Right lung (tissue), 10 donors: ENCODE measurements around the gene MYL6. TPM values are rescaled to one million over a fixed set of nuclear protein-coding genes. Genes with fewer than 3 reads are reported as not detected.

ENCODE experiments used
- DNase-seq, 2 donors: peaks; one replicate each; pipeline ENCODE4 v3.0.0-alpha.2; 2013
- long read RNA-seq, 8 donors: transcript quantifications; one replicate each; lab custom pipeline, GENCODE V29; 2026
- polyA plus RNA-seq, 5 donors: library from polyadenylated mRNA; unstranded; fragments of 120-200 nt; gene quantifications; one replicate each; pipeline versions ENCODE4 v1.2.1 to v1.2.3, GENCODE V29; 2013; ENCODE audit warnings: inconsistent platforms in 1 of 5, low replicate concordance in 1 of 5; ENCODE audit not compliant: insufficient read length in 5 of 5, insufficient read depth in 1 of 5

MYL6 gene
- polyA plus RNA-seq = 1,000 to 10,000 TPM; 1,819 to 2,542 (median 2,207) TPM
- long read RNA-seq, donor 1, transcript MYL6-207 (6 exons, 655 nt) = minor isoform, 384 of 1,983 reads
- long read RNA-seq, donor 1, transcript MYL6-212 (4 exons, 582 nt) = minor isoform, 83 of 1,983 reads
- long read RNA-seq, donor 1, transcript MYL6-218 (7 exons, 901 nt) = major isoform, 567 of 1,983 reads
- long read RNA-seq, donor 1, transcript MYL6-219 (5 exons, 1,438 nt) = minor isoform, 33 of 1,983 reads
- long read RNA-seq, donor 1, partial matches to known transcripts = 777 of 1,983 reads
- long read RNA-seq, donor 1, other reads (novel, unspliced or antisense) = 102 of 1,983 reads
- long read RNA-seq, donor 2, transcript MYL6-212 (4 exons, 582 nt) = minor isoform, 33 of 1,022 reads
- long read RNA-seq, donor 2, transcript MYL6-207 (6 exons, 655 nt) = minor isoform, 231 of 1,022 reads
- long read RNA-seq, donor 2, transcript MYL6-219 (5 exons, 1,438 nt) = minor isoform, 15 of 1,022 reads
- long read RNA-seq, donor 2, transcript MYL6-218 (7 exons, 901 nt) = major isoform, 348 of 1,022 reads
- long read RNA-seq, donor 2, partial matches to known transcripts = 294 of 1,022 reads
- long read RNA-seq, donor 2, other reads (novel, unspliced or antisense) = 88 of 1,022 reads
- long read RNA-seq, donor 3, transcript MYL6-219 (5 exons, 1,438 nt) = minor isoform, 19 of 1,536 reads
- long read RNA-seq, donor 3, transcript MYL6-207 (6 exons, 655 nt) = major isoform, 339 of 1,536 reads
- long read RNA-seq, donor 3, transcript MYL6-218 (7 exons, 901 nt) = minor isoform, 327 of 1,536 reads
- long read RNA-seq, donor 3, transcript MYL6-212 (4 exons, 582 nt) = minor isoform, 66 of 1,536 reads
- long read RNA-seq, donor 3, partial matches to known transcripts = 690 of 1,536 reads
- long read RNA-seq, donor 3, other reads (novel, unspliced or antisense) = 68 of 1,536 reads
- long read RNA-seq, donor 4, transcript MYL6-212 (4 exons, 582 nt) = minor isoform, 37 of 869 reads
- long read RNA-seq, donor 4, transcript MYL6-207 (6 exons, 655 nt) = minor isoform, 131 of 869 reads
- long read RNA-seq, donor 4, transcript MYL6-219 (5 exons, 1,438 nt) = minor isoform, 17 of 869 reads
- long read RNA-seq, donor 4, transcript MYL6-218 (7 exons, 901 nt) = major isoform, 267 of 869 reads
- long read RNA-seq, donor 4, partial matches to known transcripts = 338 of 869 reads
- long read RNA-seq, donor 4, other reads (novel, unspliced or antisense) = 66 of 869 reads
- long read RNA-seq, donor 5, transcript MYL6-219 (5 exons, 1,438 nt) = minor isoform, 40 of 2,285 reads
- long read RNA-seq, donor 5, transcript MYL6-218 (7 exons, 901 nt) = major isoform, 764 of 2,285 reads
- long read RNA-seq, donor 5, transcript MYL6-207 (6 exons, 655 nt) = minor isoform, 556 of 2,285 reads
- long read RNA-seq, donor 5, transcript MYL6-212 (4 exons, 582 nt) = minor isoform, 101 of 2,285 reads
- long read RNA-seq, donor 5, partial matches to known transcripts = 633 of 2,285 reads
- long read RNA-seq, donor 5, other reads (novel, unspliced or antisense) = 145 of 2,285 reads
- long read RNA-seq, donor 6, transcript MYL6-212 (4 exons, 582 nt) = minor isoform, 57 of 1,874 reads
- long read RNA-seq, donor 6, transcript MYL6-219 (5 exons, 1,438 nt) = minor isoform, 26 of 1,874 reads
- long read RNA-seq, donor 6, transcript MYL6-218 (7 exons, 901 nt) = major isoform, 666 of 1,874 reads
- long read RNA-seq, donor 6, transcript MYL6-207 (6 exons, 655 nt) = minor isoform, 389 of 1,874 reads
- long read RNA-seq, donor 6, partial matches to known transcripts = 540 of 1,874 reads
- long read RNA-seq, donor 6, other reads (novel, unspliced or antisense) = 173 of 1,874 reads
- long read RNA-seq, donor 7, transcript MYL6-212 (4 exons, 582 nt) = minor isoform, 38 of 1,088 reads
- long read RNA-seq, donor 7, transcript MYL6-218 (7 exons, 901 nt) = major isoform, 360 of 1,088 reads
- long read RNA-seq, donor 7, transcript MYL6-207 (6 exons, 655 nt) = minor isoform, 264 of 1,088 reads
- long read RNA-seq, donor 7, transcript MYL6-219 (5 exons, 1,438 nt) = minor isoform, 27 of 1,088 reads
- long read RNA-seq, donor 7, partial matches to known transcripts = 305 of 1,088 reads
- long read RNA-seq, donor 7, other reads (novel, unspliced or antisense) = 74 of 1,088 reads
- long read RNA-seq, donor 8, transcript MYL6-212 (4 exons, 582 nt) = minor isoform, 45 of 638 reads
- long read RNA-seq, donor 8, transcript MYL6-207 (6 exons, 655 nt) = minor isoform, 108 of 638 reads
- long read RNA-seq, donor 8, transcript MYL6-219 (5 exons, 1,438 nt) = minor isoform, 9 of 638 reads
- long read RNA-seq, donor 8, transcript MYL6-218 (7 exons, 901 nt) = major isoform, 177 of 638 reads
- long read RNA-seq, donor 8, partial matches to known transcripts = 259 of 638 reads
- long read RNA-seq, donor 8, other reads (novel, unspliced or antisense) = 27 of 638 reads

DNA sequence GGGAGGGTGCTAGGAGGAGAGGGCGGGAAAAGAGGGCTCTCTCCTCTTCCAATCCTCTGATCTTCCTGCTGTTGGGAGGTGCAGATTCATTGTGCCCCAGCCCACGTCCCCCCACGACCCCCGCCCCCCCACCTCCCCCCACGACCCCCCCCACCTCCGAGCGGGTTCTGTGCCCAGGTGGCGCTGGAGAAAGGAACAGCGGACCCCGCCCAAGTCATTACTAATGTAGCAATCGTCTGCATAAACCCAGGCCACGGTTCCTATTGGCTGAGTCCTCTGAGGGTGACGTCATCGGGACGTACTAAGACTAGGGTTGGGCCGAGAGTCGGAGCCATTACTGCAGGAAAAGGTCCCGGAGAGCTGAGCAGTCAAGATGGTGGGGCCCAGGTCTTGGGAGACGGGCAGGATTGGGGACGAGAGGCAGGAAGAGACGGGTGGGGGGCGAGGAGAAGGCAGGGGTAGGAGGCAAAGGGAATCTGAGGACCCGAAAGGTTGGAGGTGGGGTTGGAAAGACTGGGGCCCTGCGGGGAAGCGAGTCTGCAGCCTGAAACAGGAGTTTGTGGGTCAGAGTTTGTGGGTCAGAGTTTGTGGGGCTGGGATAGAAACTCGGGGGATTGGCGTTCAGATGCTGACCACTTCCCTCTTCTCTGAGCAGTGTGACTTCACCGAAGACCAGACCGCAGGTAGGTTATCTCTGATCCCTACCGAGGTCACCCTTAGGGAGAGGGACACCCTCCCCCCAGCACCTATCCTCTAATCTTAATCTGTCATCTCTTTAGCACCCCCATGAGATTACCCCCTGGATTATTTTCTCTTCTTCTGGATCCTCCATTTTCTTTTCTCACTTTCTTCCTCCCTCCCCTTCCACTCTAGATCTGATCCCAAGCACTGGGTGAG, at the start of gene MYL6:
MYL6 (plus strand) TSS at position 331 of the 897 bp plus-strand sequence; CDS start at position 374, 43 bp downstream.
- DNase-seq = peak; percentile 96 to 98

DNA sequence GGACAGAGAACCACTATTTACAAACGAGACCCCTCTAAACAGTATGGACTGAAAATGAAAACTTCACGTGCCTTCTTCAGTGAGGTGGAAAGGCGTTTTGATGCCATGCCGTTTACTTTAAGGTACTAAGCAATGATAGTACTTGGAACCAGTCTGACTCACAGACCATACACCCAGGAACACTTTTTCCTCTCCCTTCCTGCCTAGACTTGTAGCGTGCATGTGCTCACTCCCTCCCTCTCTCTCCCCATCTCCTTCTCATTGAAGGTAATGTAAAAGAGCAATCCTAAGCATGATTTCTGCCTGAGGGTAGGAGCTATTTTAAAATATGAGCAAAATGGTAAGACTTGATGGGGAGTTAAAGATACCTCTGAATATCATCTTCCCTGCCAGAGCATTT, 47.6 kb upstream of the MYL6 start:
- DNase-seq = no peak

DNA sequence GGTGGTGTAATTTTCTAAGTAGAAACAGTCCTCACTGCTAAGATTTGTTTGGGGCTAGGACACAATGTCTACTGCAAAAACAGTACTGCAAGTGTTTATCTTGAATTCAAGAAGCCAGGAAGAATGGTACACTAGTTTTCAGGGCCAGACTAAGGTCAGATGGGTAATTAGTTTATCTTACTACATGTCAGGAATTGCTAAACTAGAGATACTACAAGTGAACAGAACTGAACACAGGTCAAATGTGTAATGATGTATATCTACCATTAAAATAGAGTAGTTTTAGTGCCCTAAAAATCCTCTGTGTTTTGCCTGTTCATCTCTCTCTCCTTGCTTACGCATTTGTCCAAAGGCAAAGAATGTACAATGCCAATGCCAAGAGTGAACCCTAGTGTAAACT, 44.1 kb upstream of the MYL6 start:
- DNase-seq = no peak

DNA sequence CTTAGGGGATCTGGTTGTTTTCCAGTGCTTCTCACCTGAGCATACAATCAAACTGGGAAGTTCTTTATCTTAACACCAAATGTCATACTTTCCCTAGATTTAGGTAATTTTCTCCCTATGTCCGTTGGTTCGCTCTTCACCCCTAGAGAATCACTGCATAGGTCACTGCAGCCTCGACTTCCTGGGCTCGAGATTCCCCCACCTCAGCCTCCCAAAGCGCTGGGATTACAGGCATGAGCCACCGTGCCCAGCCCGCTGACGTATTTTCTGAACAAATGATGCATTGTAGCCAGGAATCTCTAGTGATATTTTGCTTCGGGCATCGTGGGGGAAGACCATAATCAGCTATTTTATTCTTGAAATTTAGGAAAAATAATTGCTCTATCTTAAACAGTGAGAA, 42.8 kb upstream of the MYL6 start:
- DNase-seq = peak in 1 of 2 donors; percentile 9

DNA sequence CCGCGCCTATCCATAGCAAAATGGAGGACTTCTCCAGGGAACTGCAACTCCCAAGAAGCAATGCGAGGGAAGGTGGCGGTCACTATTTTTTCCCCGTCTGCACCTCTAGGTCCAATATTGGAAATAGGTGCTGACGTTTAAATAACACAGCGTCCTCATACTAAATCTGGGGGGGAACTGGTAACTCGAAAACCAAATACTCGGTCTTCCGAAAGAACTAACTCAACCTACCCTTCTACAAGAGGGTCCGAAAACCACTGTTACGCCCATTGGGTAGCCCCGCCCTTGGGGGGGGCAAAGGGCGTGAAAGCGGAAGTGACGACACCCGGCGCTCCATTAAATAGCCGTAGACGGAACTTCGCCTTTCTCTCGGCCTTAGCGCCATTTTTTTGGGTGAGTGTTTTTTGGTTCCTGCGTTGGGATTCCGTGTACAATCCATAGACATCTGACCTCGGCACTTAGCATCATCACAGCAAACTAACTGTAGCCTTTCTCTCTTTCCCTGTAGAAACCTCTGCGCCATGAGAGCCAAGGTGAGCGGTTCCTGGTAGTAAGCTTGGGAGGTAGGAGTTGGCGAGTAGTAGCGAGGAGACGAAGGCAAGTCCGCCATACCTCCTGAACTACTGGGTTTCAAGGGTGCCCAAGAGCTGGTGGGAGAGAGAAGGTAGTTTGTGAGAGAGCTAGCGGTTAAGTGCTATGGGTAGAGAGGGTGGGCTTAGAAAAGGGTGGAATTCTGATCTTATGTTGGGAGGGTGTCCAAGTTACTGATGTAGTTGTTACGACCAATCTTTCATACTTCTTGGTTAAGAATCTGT, 41.7 kb upstream of the MYL6 start, which contains the start of gene RPL41:
RPL41 (plus strand) TSS at position 367 of the 815 bp plus-strand sequence.
- peak; percentile 98 for DNase-seq

DNA sequence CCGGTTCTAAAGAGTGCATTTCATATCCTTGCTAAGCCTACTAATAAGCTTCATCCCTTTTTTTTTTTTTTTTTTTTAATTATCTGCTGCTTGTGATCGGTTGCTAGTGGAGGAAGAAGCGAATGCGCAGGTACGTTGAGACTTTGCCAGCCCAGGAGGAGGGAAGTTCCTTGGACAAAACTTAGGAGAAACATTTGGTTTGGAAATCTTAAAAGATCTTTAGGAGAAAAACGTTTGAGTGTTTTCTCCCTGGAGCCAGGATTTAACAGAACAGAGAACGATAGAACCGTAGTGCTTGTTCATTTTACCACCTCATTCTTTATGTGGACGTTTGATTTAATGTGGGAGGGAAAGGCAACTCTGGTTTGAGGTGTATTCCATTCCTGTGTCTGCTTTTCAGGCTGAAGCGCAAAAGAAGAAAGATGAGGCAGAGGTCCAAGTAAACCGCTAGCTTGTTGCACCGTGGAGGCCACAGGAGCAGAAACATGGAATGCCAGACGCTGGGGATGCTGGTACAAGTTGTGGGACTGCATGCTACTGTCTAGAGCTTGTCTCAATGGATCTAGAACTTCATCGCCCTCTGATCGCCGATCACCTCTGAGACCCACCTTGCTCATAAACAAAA, 41.0 kb upstream of the MYL6 start:
- DNase-seq = peak in 1 of 2 donors; percentile 13

DNA sequence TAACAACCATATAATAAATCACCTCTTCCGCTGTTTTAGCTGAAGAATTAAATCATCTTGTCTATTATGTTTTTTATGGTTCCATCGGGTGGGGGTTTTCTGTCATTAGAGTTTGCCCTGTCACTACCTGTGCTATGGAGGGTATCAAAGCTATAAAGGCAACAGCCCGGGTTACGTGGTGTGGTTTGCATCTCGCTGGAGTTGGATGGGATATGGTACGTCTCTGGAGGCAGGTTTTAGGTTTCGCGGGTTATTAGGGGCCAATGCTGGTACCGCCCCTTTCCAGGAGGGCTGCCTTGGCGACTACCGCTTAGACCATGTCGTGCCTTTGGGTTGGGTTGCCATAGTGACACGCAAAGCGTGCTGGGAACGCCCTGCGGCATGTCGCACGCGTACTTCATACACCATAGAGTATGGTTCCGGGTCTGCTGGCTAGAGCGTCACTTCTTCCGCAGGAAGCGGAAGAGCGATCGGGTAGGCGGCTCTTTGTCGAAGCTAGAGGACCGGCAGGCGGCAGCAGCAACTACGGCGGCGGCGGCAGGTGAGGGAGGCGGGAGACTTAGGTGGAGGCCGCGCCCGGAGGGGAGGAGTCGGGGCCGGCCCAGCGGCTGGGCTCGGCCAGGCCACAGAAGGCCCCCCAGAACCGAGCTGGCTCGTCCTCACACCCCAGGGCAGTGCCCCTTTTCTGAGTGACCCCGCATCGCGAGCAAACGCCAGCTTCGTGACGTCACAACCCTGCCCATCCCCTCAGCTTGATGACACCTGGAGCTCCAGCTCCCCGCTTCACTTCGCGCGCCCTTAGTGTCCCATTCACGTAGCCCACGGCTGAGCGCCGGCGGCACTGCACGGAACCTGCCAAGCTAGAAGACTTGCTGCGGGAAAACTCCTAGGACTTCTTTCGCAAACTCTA, 40.1 kb upstream of the MYL6 start, which contains the start of gene ZC3H10:
ZC3H10 (plus strand) TSS at position 489 of the 910 bp plus-strand sequence. CDS start 2,297 bp downstream, outside the sequence.
- peak; percentile 99 for DNase-seq

DNA sequence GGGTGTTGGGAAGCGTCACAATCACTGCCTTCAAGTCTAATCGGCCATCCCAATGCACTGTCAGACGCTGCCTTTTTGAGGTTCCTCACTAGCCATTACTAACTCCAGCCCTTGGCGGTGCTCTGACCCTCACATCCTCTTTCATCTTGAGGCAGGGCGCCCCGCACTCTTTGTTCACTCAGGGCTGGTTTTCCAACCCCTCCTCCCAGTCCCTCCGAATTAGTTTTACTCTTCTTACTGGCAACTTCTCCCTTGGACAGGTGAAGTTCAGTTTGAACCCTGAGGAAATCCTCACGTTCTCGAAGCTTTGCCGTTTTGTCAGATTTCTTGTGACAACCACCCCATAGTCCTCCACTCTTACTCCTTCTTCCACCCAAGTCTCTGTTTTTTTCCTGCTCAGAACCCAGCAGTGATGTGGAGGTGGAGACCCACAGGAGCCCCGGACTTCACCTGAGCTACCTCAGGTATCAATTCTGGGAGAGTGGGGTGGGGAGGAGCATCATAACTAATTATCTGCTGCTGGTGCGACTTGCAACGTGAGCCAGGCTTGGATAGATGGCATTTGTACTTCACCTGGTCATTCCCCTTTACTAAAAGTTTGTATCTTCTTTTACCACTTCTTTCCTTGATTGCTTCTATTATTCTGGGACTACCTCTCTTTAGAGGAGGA, 39.3 kb upstream of the MYL6 start:
- DNase-seq = no peak

DNA sequence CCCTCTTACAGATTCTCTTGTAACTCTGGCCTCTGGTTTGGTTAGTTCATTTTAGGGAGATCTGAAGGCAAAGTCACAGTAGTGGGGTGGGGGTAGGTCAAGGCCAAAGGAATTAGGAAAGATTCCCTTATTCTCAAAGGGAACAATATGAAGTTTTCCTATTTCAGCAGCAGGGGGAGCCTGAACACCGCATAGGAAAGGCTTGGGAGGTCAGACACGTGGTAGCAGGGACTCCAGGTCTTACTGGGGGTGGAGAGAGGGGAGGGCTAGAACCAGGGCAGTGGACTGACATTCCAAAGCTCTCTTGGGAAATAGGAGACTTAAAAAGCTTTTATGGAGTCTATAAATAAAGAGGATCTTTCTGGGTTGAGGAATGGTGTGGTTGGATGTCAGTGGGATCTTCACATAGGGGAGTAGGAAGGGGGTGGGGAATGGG, 38.8 kb upstream of the MYL6 start:
- DNase-seq = peak; percentile 73 to 78

DNA sequence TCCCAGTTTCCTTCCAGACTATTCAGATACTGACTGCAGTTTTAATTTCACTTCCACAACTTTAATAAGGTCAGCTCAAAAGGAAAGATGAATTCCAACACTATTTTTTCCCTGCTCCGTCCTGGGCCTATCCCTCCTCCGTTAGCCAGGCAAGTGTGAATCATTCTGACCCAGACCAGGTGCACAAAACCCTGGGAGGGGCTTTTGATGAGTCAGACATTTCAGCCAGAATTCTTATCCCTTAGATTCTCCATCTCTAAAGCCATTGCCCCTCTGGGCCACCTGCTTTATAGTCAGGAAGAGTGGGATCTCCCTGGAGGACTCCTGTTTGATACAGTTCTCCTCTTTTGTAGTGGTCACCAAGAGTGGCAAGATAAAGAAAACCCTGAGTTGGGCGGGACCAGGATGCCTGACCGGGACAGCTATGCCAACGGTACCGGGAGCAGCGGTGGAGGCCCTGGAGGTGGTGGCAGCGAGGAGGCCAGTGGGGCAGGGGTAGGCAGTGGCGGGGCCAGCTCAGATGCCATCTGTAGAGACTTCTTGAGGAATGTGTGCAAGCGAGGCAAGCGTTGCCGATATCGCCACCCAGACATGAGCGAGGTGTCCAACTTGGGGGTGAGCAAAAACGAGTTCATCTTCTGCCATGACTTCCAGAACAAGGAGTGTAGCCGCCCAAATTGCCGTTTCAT, 37.9 kb upstream of the MYL6 start:
- no peak for DNase-seq

DNA sequence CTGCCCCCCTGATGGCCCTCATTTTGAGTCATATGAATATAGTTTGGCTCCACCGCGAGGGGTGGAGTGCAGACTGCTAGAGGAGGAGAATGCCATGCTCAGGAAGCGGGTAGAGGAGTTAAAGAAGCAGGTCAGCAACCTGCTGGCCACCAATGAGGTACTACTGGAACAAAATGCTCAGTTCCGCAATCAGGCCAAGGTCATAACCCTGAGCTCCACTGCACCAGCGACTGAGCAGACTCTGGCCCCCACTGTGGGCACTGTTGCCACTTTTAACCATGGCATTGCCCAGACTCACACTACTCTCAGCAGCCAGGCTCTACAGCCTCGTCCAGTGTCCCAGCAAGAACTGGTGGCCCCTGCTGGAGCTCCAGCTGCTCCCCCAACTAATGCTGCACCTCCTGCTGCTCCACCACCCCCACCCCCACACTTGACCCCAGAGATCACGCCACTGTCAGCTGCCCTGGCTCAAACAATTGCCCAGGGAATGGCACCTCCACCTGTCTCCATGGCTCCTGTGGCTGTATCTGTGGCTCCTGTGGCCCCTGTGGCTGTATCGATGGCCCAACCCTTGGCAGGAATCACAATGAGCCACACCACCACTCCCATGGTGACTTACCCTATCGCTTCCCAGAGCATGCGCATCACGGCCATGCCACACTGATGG, 36.8 kb upstream of the MYL6 start:
- no peak for DNase-seq

DNA sequence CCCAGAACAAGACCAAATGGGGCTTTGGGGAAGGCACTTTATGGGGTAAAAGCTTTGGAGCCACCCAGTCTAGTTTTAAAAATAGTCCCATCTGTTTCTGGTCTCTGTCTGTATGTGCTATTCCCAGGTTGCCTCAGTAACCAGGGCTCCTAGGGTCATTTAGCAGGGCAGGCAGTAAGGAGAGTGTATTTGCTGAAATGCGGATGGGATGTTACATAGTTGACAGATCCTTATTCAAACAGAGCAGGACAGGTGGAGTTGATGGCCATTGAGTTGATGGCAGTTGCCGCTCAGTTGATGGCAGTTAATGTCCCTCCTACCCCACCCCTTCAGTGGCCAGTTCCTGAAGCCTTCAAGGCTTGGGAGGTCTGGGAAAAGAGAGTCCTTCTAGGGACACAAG, 35.5 kb upstream of the MYL6 start:
- DNase-seq = no peak

DNA sequence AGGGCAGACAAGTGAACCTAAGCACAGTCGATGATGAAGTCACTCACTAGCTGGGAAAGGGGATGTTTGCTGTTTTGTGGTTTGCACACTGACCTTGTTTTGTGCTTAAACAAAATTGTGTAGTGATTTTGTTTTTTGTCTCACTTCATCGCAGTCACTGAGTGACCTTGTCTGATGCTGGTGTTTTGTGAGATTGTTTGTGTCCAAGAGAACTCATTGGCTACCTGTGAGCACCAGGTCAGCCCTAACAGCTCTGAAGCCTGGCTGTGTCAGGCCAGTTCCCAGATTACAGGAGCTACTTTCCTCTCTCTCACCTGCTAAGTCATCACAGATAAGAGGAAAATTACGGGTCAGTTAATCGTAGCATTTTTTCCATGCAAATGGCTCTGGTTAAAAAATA, 34.0 kb upstream of the MYL6 start:
- DNase-seq = no peak
